Measurements from ENCODE around the gene ZNF302. TPM values are rescaled to one million over a fixed set of nuclear protein-coding genes. Genes with fewer than 3 reads are reported as not detected.

The ZNF302 gene
- polyA plus RNA-seq, 1 of the 3 experiments (the other 2 are of a cell fraction) = 14.3 TPM

GRCh38 chr19:34725400-34725799 is 47.9 kb downstream of the ZNF302 start:
- H3F3A ChIP-seq (replicated peaks; ENCODE audit: insufficient read depth) = no peaks in the 10 kb centered on the region
- TF ChIP-seq SMC3 (IDR thresholded peaks at IDR 0.05; ENCODE audit: low read depth, low read length) (no peak), YY1 (IDR thresholded peaks at IDR 0.05; ENCODE audit: low read depth) (no peak), MXI1 (IDR thresholded peaks at IDR 0.05; ENCODE audit: low read depth, low read length) (no peak), GATA2 (CRISPR knock-in tag; IDR thresholded peaks at IDR 0.05) (no peak), CHD2 (IDR thresholded peaks at IDR 0.05; ENCODE audit: low read length, partially characterized antibody) (no peak), RAD21 (IDR thresholded peaks at IDR 0.05; ENCODE audit: low read length) (no peak)
- no peaks in the 10 kb centered on the region for H4K20me1 ChIP-seq (ENCODE audit: insufficient read depth)
- no peak overlapping the region for H3K4me2 ChIP-seq
- no peaks in the 10 kb centered on the region for H3K79me2 ChIP-seq (ENCODE audit: insufficient read depth)
- H3K4me1 ChIP-seq (ENCODE audit: control insufficient read depth in 1 of 2, insufficient read depth in 2 of 2, low read depth in 1 of 2, low read length in 1 of 2) = no peaks in the 10 kb centered on the region
- no peaks in the 10 kb centered on the region; the same call in 1 of the 2 replicates for H3K27me3 ChIP-seq (ENCODE audit: insufficient read depth)
- no peaks in the 10 kb centered on the region for H3K9me3 ChIP-seq
- H3K9me2 ChIP-seq = no peaks in the 10 kb centered on the region
- H3K36me3 ChIP-seq (replicated peaks in 1 of 2; ENCODE audit: control insufficient read depth in 1 of 2, insufficient read depth in 2 of 2, low read length in 1 of 2) = no peaks in the 10 kb centered on the region
- H3K27ac ChIP-seq (ENCODE audit: low read depth in 2 of 2, low read length in 1 of 2) = no peak overlapping the region
- ChIA-PET CTCF (interaction anchor here (1.9 kb wide), 1 partner anchor 12 kb away, joined by 6 read pairs; no protein-coding TSS in a partner anchor), POLR2A (interaction anchor here (1.0 kb wide), 1 partner anchor 201 kb away, joined by 3 read pairs; the partner anchor contains the start of gene ZNF30)
- no peak overlapping the region for H3K9ac ChIP-seq
- DNase-seq = no peak
- WGBS (ENCODE audit: low lambda C conversion rate) = 14% methylated on average over 6 of the region's 6 CpGs
- no peak overlapping the region for H3K4me3 ChIP-seq (ENCODE audit: low read depth in 2 of 2, low read length in 1 of 2)
- no peak overlapping the region for H2AFZ ChIP-seq (ENCODE audit: low read depth)

- POLR2A ChIA-PET = no interaction called here
- H3K27me3 ChIP-seq (ENCODE audit: insufficient read depth) = no peaks in the 10 kb centered on the region; the same call in 1 of the 2 replicates
- no peak for DNase-seq
- H3K4me3 ChIP-seq (ENCODE audit: low read depth in 2 of 2, low read length in 1 of 2) = no peak overlapping the region
- peaks cover 3% of the 10 kb centered on the region for H3F3A ChIP-seq (replicated peaks; ENCODE audit: insufficient read depth)
- no peak for TF ChIP-seq USF1 (IDR thresholded peaks at IDR 0.05; ENCODE audit: borderline replicate concordance, low read depth)
- no peak for TF ChIP-seq TCF12 (IDR thresholded peaks at IDR 0.05)
- no peak for TF ChIP-seq EZH2phosphoT487 (IDR thresholded peaks at IDR 0.05; ENCODE audit: borderline replicate concordance, low read depth)
- H3K79me2 ChIP-seq (ENCODE audit: insufficient read depth) = peaks cover 14% of the 10 kb centered on the region; the same call in 1 of the 2 replicates
- no peak overlapping the region for H3K4me2 ChIP-seq
- 69% methylated on average over 9 of the region's 11 CpGs for WGBS (ENCODE audit: low lambda C conversion rate)
- no peak overlapping the region for H3K9ac ChIP-seq
- H2AFZ ChIP-seq (ENCODE audit: low read depth) = no peak overlapping the region
- H3K9me3 ChIP-seq = no peaks in the 10 kb centered on the region
- H3K36me3 ChIP-seq (replicated peaks in 1 of 2; ENCODE audit: control insufficient read depth in 1 of 2, insufficient read depth in 2 of 2, low read length in 1 of 2) = peaks cover 5 to 11% of the 10 kb centered on the region in 2 experiments
- H3K9me2 ChIP-seq = no peaks in the 10 kb centered on the region
- CTCF ChIA-PET = interaction anchor here (0.7 kb wide), 1 partner anchor 404 kb away, joined by 3 read pairs; the partner anchor contains the start of gene LGI4
- peaks cover 0 to 25% of the 10 kb centered on the region in 2 experiments; a peak in 1 of 4 replicates for H3K4me1 ChIP-seq (ENCODE audit: control insufficient read depth in 1 of 2, insufficient read depth in 2 of 2, low read depth in 1 of 2, low read length in 1 of 2)
- H4K20me1 ChIP-seq (ENCODE audit: insufficient read depth) = no peaks in the 10 kb centered on the region
- no peak overlapping the region for H3K27ac ChIP-seq (ENCODE audit: low read depth in 2 of 2, low read length in 1 of 2)
Observed at GRCh38 chr19:34731019-34731829, 53.7 kb downstream of the ZNF302 start.

GRCh38 chr19:34731964-34732363 is 54.5 kb downstream of the ZNF302 start:
- Histone ChIP-seq H3K36me3 (replicated peaks in 1 of 2; ENCODE audit: control insufficient read depth in 1 of 2, insufficient read depth in 2 of 2, low read length in 1 of 2) (peaks cover 9 to 18% of the 10 kb centered on the region in 2 experiments), H3K4me1 (ENCODE audit: control insufficient read depth in 1 of 2, insufficient read depth in 2 of 2, low read depth in 1 of 2, low read length in 1 of 2) (peaks cover 0 to 25% of the 10 kb centered on the region in 2 experiments; a peak in 1 of 4 replicates), H3F3A (replicated peaks; ENCODE audit: insufficient read depth) (peaks cover 3% of the 10 kb centered on the region), H4K20me1 (ENCODE audit: insufficient read depth) (no peaks in the 10 kb centered on the region), H3K9ac (no peak overlapping the region), H3K27ac (ENCODE audit: low read depth in 2 of 2, low read length in 1 of 2) (no peak overlapping the region), H3K9me3 (no peaks in the 10 kb centered on the region), H3K27me3 (ENCODE audit: insufficient read depth) (no peaks in the 10 kb centered on the region), H3K4me2 (no peak overlapping the region), H2AFZ (ENCODE audit: low read depth) (no peak overlapping the region), H3K4me3 (ENCODE audit: low read depth in 2 of 2, low read length in 1 of 2) (no peak overlapping the region), H3K9me2 (no peaks in the 10 kb centered on the region), H3K79me2 (ENCODE audit: insufficient read depth) (peaks cover 18% of the 10 kb centered on the region; the same call in 1 of the 2 replicates)
- ChIA-PET POLR2A (no interaction called here), CTCF (no interaction called here)
- 75% methylated on average over 5 of the region's 7 CpGs for WGBS (ENCODE audit: low lambda C conversion rate)
- no peak for DNase-seq
- TF ChIP-seq CHD2 (IDR thresholded peaks at IDR 0.05; ENCODE audit: low read length, partially characterized antibody) (no peak), ZBTB33 (IDR thresholded peaks at IDR 0.05; ENCODE audit: borderline replicate concordance, low read depth) (no peak), SIN3A (IDR thresholded peaks at IDR 0.05; ENCODE audit: borderline replicate concordance, low read depth, low read length) (no peak), MEF2A (IDR thresholded peaks at IDR 0.05; ENCODE audit: borderline replicate concordance, low read depth) (no peak), POLR2AphosphoS5 (IDR thresholded peaks at IDR 0.05; ENCODE audit: low read depth, low read length) (no peak), RFX5 (IDR thresholded peaks at IDR 0.05; ENCODE audit: low read length) (no peak)
